Mesenchymal stem cell (in vitro differentiated cells and primary cell): ENCODE results near the gene RAD52.

ENCODE experiments used
- DNase-seq: peaks from one replicate; pipeline ENCODE4 v3.0.0-alpha.2; 2013
- H2AFZ ChIP-seq: one replicate; pipeline ENCODE4 v1.6.1; 2013; ENCODE audit warnings: low read depth, mild to moderate bottlenecking, control low read depth, inconsistent platforms, low read length, moderate library complexity
- H2AK5ac ChIP-seq: 2 replicates; pipeline ENCODE4 v1.6.1; 2013; ENCODE audit warnings: low read length, moderate library complexity, mild to moderate bottlenecking, inconsistent platforms; ENCODE audit not compliant: severe bottlenecking
- H2BK120ac ChIP-seq: one replicate; pipeline ENCODE4 v1.6.1; 2013; ENCODE audit warnings: low read depth, mild to moderate bottlenecking, inconsistent platforms, low read length, moderate library complexity
- H2BK12ac ChIP-seq, 2 experiments: one replicate each; pipeline ENCODE4 v1.6.1; 2013; ENCODE audit warnings: inconsistent platforms in 2 of 2, low read length in 2 of 2, mild to moderate bottlenecking in 2 of 2, moderate library complexity in 2 of 2, control low read depth in 1 of 2
- H2BK15ac ChIP-seq: one replicate; pipeline ENCODE4 v1.6.1; 2013; ENCODE audit warnings: mild to moderate bottlenecking, low read depth, inconsistent platforms; ENCODE audit not compliant: poor library complexity, severe bottlenecking
- H2BK5ac ChIP-seq: 2 replicates; pipeline ENCODE4 v1.6.1; 2013; ENCODE audit warnings: low read depth, mild to moderate bottlenecking, low read length, control low read depth, inconsistent platforms; ENCODE audit not compliant: poor library complexity, severe bottlenecking
- H3K14ac ChIP-seq, 2 experiments: one replicate each; pipeline ENCODE4 v1.6.1; 2013; ENCODE audit warnings: inconsistent platforms in 2 of 2, low read length in 2 of 2, control low read depth in 1 of 2, mild to moderate bottlenecking in 1 of 2, moderate library complexity in 1 of 2
- H3K18ac ChIP-seq, 2 experiments: one replicate each; pipeline ENCODE4 v1.6.1; 2013; ENCODE audit warnings: inconsistent platforms in 2 of 2, low read length in 2 of 2, control low read depth in 1 of 2, low read depth in 1 of 2, mild to moderate bottlenecking in 1 of 2
- H3K23ac ChIP-seq, 2 experiments: one replicate each; pipeline ENCODE4 v1.6.1; 2013; ENCODE audit warnings: inconsistent platforms in 2 of 2, low read length in 2 of 2, mild to moderate bottlenecking in 2 of 2, moderate library complexity in 2 of 2, control low read depth in 1 of 2
- H3K27ac ChIP-seq: 2 replicates; pipeline ENCODE4 v1.5.1; 2013; ENCODE audit warnings: mild to moderate bottlenecking, moderate library complexity, low read length, control low read depth, inconsistent platforms; ENCODE audit not compliant: poor library complexity, severe bottlenecking
- H3K27me3 ChIP-seq, 2 experiments: 2 replicates each; pipeline versions ENCODE4 v1.6.1 to v1.7.0; 2013; ENCODE audit warnings: low read length in 2 of 2, mild to moderate bottlenecking in 2 of 2, moderate library complexity in 2 of 2, control low read depth in 1 of 2, inconsistent platforms in 1 of 2; ENCODE audit not compliant: control insufficient read depth in 1 of 2, insufficient read depth in 1 of 2
- H3K36me3 ChIP-seq, 2 experiments: 2 replicates each; pipeline versions ENCODE4 v1.6.1 to v1.7.0; 2013; ENCODE audit warnings: low read length in 2 of 2, control low read depth in 1 of 2, inconsistent platforms in 1 of 2, low read depth in 1 of 2, mild to moderate bottlenecking in 1 of 2; ENCODE audit not compliant: insufficient read depth in 2 of 2, control insufficient read depth in 1 of 2
- H3K4ac ChIP-seq, 2 experiments: one replicate each; pipeline ENCODE4 v1.6.1; 2013; ENCODE audit warnings: inconsistent platforms in 2 of 2, low read length in 2 of 2, mild to moderate bottlenecking in 2 of 2, moderate library complexity in 2 of 2, control low read depth in 1 of 2, low read depth in 1 of 2
- H3K4me1 ChIP-seq: 2 replicates; pipeline ENCODE4 v1.6.1; 2013; ENCODE audit warnings: low read depth, low read length, control low read depth; ENCODE audit not compliant: control insufficient read depth, insufficient read depth
- H3K4me2 ChIP-seq: 2 replicates; pipeline ENCODE4 v1.6.1; 2013; ENCODE audit warnings: low read length, mild to moderate bottlenecking, inconsistent platforms; ENCODE audit not compliant: poor library complexity, severe bottlenecking
- H3K4me3 ChIP-seq, 2 experiments: 2 replicates each; pipeline versions ENCODE4 v1.5.1 to v1.7.0; 2013; ENCODE audit warnings: low read length in 2 of 2, mild to moderate bottlenecking in 2 of 2, control low read depth in 1 of 2, low read depth in 1 of 2; ENCODE audit not compliant: insufficient read depth in 1 of 2
- H3K79me1 ChIP-seq: replicated peaks from 2 replicates; pipeline ENCODE4 v1.6.1; 2013; ENCODE audit warnings: mild to moderate bottlenecking, control low read depth, low read length, inconsistent platforms; ENCODE audit not compliant: poor library complexity, severe bottlenecking
- H3K9ac ChIP-seq: 2 replicates; pipeline ENCODE4 v1.7.0; 2013; ENCODE audit warnings: mild to moderate bottlenecking, low read length, moderate library complexity
- H3K9me3 ChIP-seq: 2 replicates; pipeline ENCODE4 v1.7.0; 2013; ENCODE audit warnings: mild to moderate bottlenecking, low read length; ENCODE audit not compliant: control insufficient read depth
- H4K8ac ChIP-seq: one replicate; pipeline ENCODE4 v1.6.1; 2013; ENCODE audit warnings: inconsistent platforms, mild to moderate bottlenecking, low read length, moderate library complexity
- H4K91ac ChIP-seq: one replicate; pipeline ENCODE4 v1.6.1; 2013; ENCODE audit warnings: mild to moderate bottlenecking, low read length, inconsistent platforms
- WGBS: methylation state at CpG from one replicate; pipeline ENCODE4 v1.1.7; 2013; ENCODE audit warnings: mixed read lengths; 5-methylcytosine and 5-hydroxymethylcytosine counted together

The RAD52 gene

GRCh38 chr12:880656-881055 lies 68.8 kb downstream of the RAD52 start:
- WGBS, result 83% methylated on average over 3 of the region's 4 CpGs
- no peak overlapping the region for H3K9ac ChIP-seq
- no peak overlapping the region for H3K27ac ChIP-seq
- no peak overlapping the region for H2AK5ac ChIP-seq
- H3K4me3 ChIP-seq, result no peak overlapping the region
- no peaks in the 10 kb centered on the region for H3K9me3 ChIP-seq
- H3K79me1 ChIP-seq, result peaks cover 11% of the 10 kb centered on the region
- no peak overlapping the region for H4K91ac ChIP-seq
- H3K27me3 ChIP-seq, result no peaks in the 10 kb centered on the region
- DNase-seq, result no peak
- H3K4ac ChIP-seq, result no peak overlapping the region
- no peak overlapping the region for H2BK5ac ChIP-seq
- H2BK120ac ChIP-seq, result no peak overlapping the region
- peaks cover 3% of the 10 kb centered on the region for H3K4me1 ChIP-seq
- H3K23ac ChIP-seq, result no peak overlapping the region
- no peak overlapping the region for H2BK12ac ChIP-seq
- peaks cover 32 to 89% of the 10 kb centered on the region in 2 experiments for H3K36me3 ChIP-seq
- H4K8ac ChIP-seq, result no peak overlapping the region
- no peak overlapping the region for H2BK15ac ChIP-seq
- H2AFZ ChIP-seq, result no peak overlapping the region
- no peak overlapping the region for H3K14ac ChIP-seq
- no peak overlapping the region for H3K18ac ChIP-seq
- no peak overlapping the region for H3K4me2 ChIP-seq

- Histone ChIP-seq H3K4ac (no peak overlapping the region), H2BK12ac (no peak overlapping the region), H3K18ac (no peak overlapping the region), H3K4me1 (peaks cover 3% of the 10 kb centered on the region), H3K14ac (no peak overlapping the region), H3K27me3 (no peaks in the 10 kb centered on the region), H3K9ac (no peak overlapping the region), H3K4me2 (no peak overlapping the region), H3K27ac (no peak overlapping the region), H2BK5ac (no peak overlapping the region), H2AFZ (no peak overlapping the region), H3K9me3 (no peaks in the 10 kb centered on the region), H4K91ac (no peak overlapping the region), H3K4me3 (no peak overlapping the region), H3K23ac (no peak overlapping the region), H2BK120ac (no peak overlapping the region), H2BK15ac (no peak overlapping the region), H3K36me3 (peaks cover 22 to 89% of the 10 kb centered on the region in 2 experiments), H3K79me1 (peaks cover 9% of the 10 kb centered on the region), H4K8ac (no peak overlapping the region), H2AK5ac (no peak overlapping the region)
- peak; percentile 29 for DNase-seq
- 76% methylated on average over 5 of the region's 5 CpGs for WGBS
Observed at GRCh38 chr12:879641-880040, 69.9 kb downstream of the RAD52 start.

GRCh38 chr12:873954-874353 lies 75.5 kb downstream of the RAD52 start:
- Histone ChIP-seq H3K14ac (no peak overlapping the region), H3K79me1 (peaks cover 3% of the 10 kb centered on the region), H3K4me1 (no peaks in the 10 kb centered on the region), H4K91ac (no peak overlapping the region), H3K9me3 (no peaks in the 10 kb centered on the region), H3K4me3 (no peak overlapping the region), H2BK12ac (no peak overlapping the region), H3K4me2 (no peak overlapping the region), H3K9ac (no peak overlapping the region), H3K27me3 (no peaks in the 10 kb centered on the region), H3K23ac (no peak overlapping the region), H3K4ac (no peak overlapping the region), H2AK5ac (no peak overlapping the region), H2AFZ (no peak overlapping the region), H2BK15ac (no peak overlapping the region), H4K8ac (no peak overlapping the region), H3K36me3 (peaks cover 7 to 91% of the 10 kb centered on the region in 2 experiments), H2BK120ac (no peak overlapping the region), H2BK5ac (no peak overlapping the region), H3K27ac (no peak overlapping the region), H3K18ac (no peak overlapping the region)
- peak; percentile 20 for DNase-seq
- WGBS, result 58% methylated on average over 1 of the region's 2 CpGs

- no peak overlapping the region for H3K4me3 ChIP-seq
- H3K27me3 ChIP-seq, result no peaks in the 10 kb centered on the region
- H3K14ac ChIP-seq, result no peak overlapping the region
- no peak overlapping the region for H3K18ac ChIP-seq
- H4K91ac ChIP-seq, result no peak overlapping the region
- no peak overlapping the region for H3K9ac ChIP-seq
- no peaks in the 10 kb centered on the region for H3K4me1 ChIP-seq
- H3K23ac ChIP-seq, result no peak overlapping the region
- H2BK12ac ChIP-seq, result no peak overlapping the region
- peaks cover 16% of the 10 kb centered on the region for H3K79me1 ChIP-seq
- no peak overlapping the region for H2AFZ ChIP-seq
- H3K4ac ChIP-seq, result no peak overlapping the region
- H3K4me2 ChIP-seq, result no peak overlapping the region
- DNase-seq, result no peak
- H3K36me3 ChIP-seq, result peaks cover 21 to 100% of the 10 kb centered on the region in 2 experiments
- no peak overlapping the region for H3K27ac ChIP-seq
- no peaks in the 10 kb centered on the region for H3K9me3 ChIP-seq
- H2BK120ac ChIP-seq, result no peak overlapping the region
- H2BK15ac ChIP-seq, result no peak overlapping the region
- no CpG with 5 or more reads among the region's 1 CpG for WGBS
- H2BK5ac ChIP-seq, result no peak overlapping the region
- no peak overlapping the region for H2AK5ac ChIP-seq
- H4K8ac ChIP-seq, result no peak overlapping the region
Observed at GRCh38 chr12:870378-870777, 79.1 kb downstream of the RAD52 start.
